B cell (primary cell): ENCODE results near the gene ACIN1. TPM values are rescaled to one million over a fixed set of nuclear protein-coding genes. Genes with fewer than 3 reads are reported as not detected.

Source experiments
- ATAC-seq: fragments of 200-7000 bp; cut with Tn5 transposase; one replicate; pipeline ENCODE4 v1.10.0; 2021; ENCODE audit warnings: low read depth, mild to moderate bottlenecking, moderate number of reproducible peaks, moderate library complexity
- CTCF ChIA-PET: fragments of 350-600 bp; sonication (Branson Sonifier 250); formaldehyde crosslinking; loops from one replicate; lab custom pipeline; 2021; ENCODE audit warnings: antibody characterized with exemption, inconsistent platforms; lab: Charles Lee
- POLR2A ChIA-PET: fragments of 350-600 bp; sonication (Branson Sonifier 250); formaldehyde crosslinking; loops from one replicate; lab custom pipeline; 2021; ENCODE audit warnings: antibody characterized with exemption; lab: Charles Lee
- DNase-seq: peaks from one replicate; pipeline ENCODE4 v3.0.0; 2013
- H2AFZ ChIP-seq: 2 replicates; pipeline ENCODE4 v1.6.1; 2012; ENCODE audit warnings: mild to moderate bottlenecking, low read depth, low read length; ENCODE audit not compliant: insufficient read depth, poor library complexity, severe bottlenecking
- H3K27ac ChIP-seq, 2 donors: 1 replicate in 1 of 2; 2 replicates in 1 of 2; pipeline ENCODE4 v1.5.1; 2012 to 2013; ENCODE audit warnings: low read length in 2 of 2, mild to moderate bottlenecking in 2 of 2, moderate library complexity in 1 of 2
- H3K27me3 ChIP-seq, 4 experiments: fragments of 200-600 bp in 1 of 4; sonication (generic) in 1 of 4; replicated peaks in 1 of 4; 1 replicate in 2 of 4; 2 replicates in 2 of 4; pipeline versions ENCODE4 v1.6.1 to v1.7.0; 2013 to 2016; ENCODE audit warnings: low read length in 3 of 4, mild to moderate bottlenecking in 2 of 4, mixed read lengths in 1 of 4, moderate library complexity in 1 of 4; ENCODE audit not compliant: insufficient read depth in 4 of 4, control insufficient read depth in 3 of 4; ENCODE audit errors: control extremely low read depth in 1 of 4
- H3K36me3 ChIP-seq, 2 experiments: replicated peaks in 1 of 2; 1 replicate in 1 of 2; 2 replicates in 1 of 2; pipeline versions ENCODE4 v1.6.1 to v1.7.1; 2013; ENCODE audit warnings: low read length in 1 of 2; ENCODE audit not compliant: insufficient read depth in 2 of 2, control insufficient read depth in 1 of 2; ENCODE audit errors: control extremely low read depth in 1 of 2, extremely low read depth in 1 of 2
- H3K4me1 ChIP-seq, 2 donors: fragments of 200-600 bp in 1 of 2; sonication (generic) in 1 of 2; 1 replicate in 1 of 2; 2 replicates in 1 of 2; pipeline versions ENCODE4 v1.5.1 to v1.6.1; 2013 to 2017; ENCODE audit warnings: low read length in 2 of 2; ENCODE audit not compliant: control insufficient read depth in 2 of 2, insufficient read depth in 2 of 2
- H3K4me2 ChIP-seq: replicated peaks from 2 replicates; pipeline ENCODE3; 2012; ENCODE audit warnings: mild to moderate bottlenecking, low read depth, low read length; ENCODE audit not compliant: poor library complexity, severe bottlenecking
- H3K4me3 ChIP-seq, 5 experiments: fragments of 200-600 bp in 1 of 5; sonication (generic) in 1 of 5; 1 replicate in 3 of 5; 2 replicates in 2 of 5; pipeline versions ENCODE4 v1.5.1 to v1.7.0; 2011 to 2016; ENCODE audit warnings: low read length in 4 of 5, mild to moderate bottlenecking in 4 of 5, low read depth in 2 of 5, control low read depth in 1 of 5, moderate library complexity in 1 of 5; ENCODE audit not compliant: insufficient read depth in 1 of 5; ENCODE audit errors: control extremely low read depth in 1 of 5, extremely low read depth in 1 of 5
- H3K79me2 ChIP-seq: fragments of 200-600 bp; sonication (generic); one replicate; pipeline ENCODE4 v1.6.0; 2016; ENCODE audit warnings: low read length; ENCODE audit not compliant: control insufficient read depth, insufficient read depth
- H3K9ac ChIP-seq: fragments of 200-600 bp; sonication (generic); 2 replicates; pipeline ENCODE4 v1.6.1; 2017; ENCODE audit warnings: mild to moderate bottlenecking, low read length, moderate library complexity
- H3K9me3 ChIP-seq, 3 donors: one replicate each; pipeline versions ENCODE4 v1.6.1 to v1.7.1; 2013; ENCODE audit warnings: low read length in 2 of 3; ENCODE audit not compliant: control insufficient read depth in 2 of 3, insufficient read depth in 1 of 3; ENCODE audit errors: control extremely low read depth in 1 of 3
- H4K20me1 ChIP-seq: 2 replicates; pipeline ENCODE4 v1.6.0; 2012; ENCODE audit warnings: mild to moderate bottlenecking, low read length; ENCODE audit not compliant: insufficient read depth, control insufficient read depth, poor library complexity, severe bottlenecking
- H3K27ac Mint-ChIP-seq: one replicate; pipeline ENCODE4 v1.8.0; 2021; ENCODE audit warnings: mixed read lengths
- H3K27me3 Mint-ChIP-seq: one replicate; pipeline ENCODE4 v1.8.0; 2021; ENCODE audit warnings: mixed read lengths
- H3K4me1 Mint-ChIP-seq: one replicate; pipeline ENCODE4 v1.8.0; 2021; ENCODE audit warnings: mixed read lengths
- H3K4me3 Mint-ChIP-seq: one replicate; pipeline ENCODE4 v1.8.0; 2021; ENCODE audit warnings: mixed read lengths
- H3K9me3 Mint-ChIP-seq: one replicate; pipeline ENCODE4 v1.8.0; 2022; ENCODE audit warnings: mixed read lengths; ENCODE audit not compliant: insufficient read depth
- CTCF ChIP-seq: fragments of 200-600 bp; IDR thresholded peaks from one replicate; pipeline ENCODE4 v1.8.0; 2022; ENCODE audit warnings: antibody characterized with exemption, mild to moderate bottlenecking
- EZH2 ChIP-seq: IDR thresholded peaks from 2 replicates; pipeline ENCODE4 v1.6.1; 2012; ENCODE audit warnings: borderline replicate concordance, low read depth, mild to moderate bottlenecking, moderate library complexity, low read length; ENCODE audit not compliant: insufficient read depth, poor library complexity, severe bottlenecking
- WGBS: methylation state at CpG from one replicate; pipeline ENCODE4 v1.1.5; 2013; ENCODE audit warnings: missing lambda C conversion rate; ENCODE audit not compliant: insufficient coverage; 5-methylcytosine and 5-hydroxymethylcytosine counted together
- intact Hi-C: fragments of 100-400 bp; cut with micrococcal nuclease; formaldehyde crosslinking; loops from one replicate; pipeline ENCODE4 v1.10.0; 2022
- polyA plus RNA-seq: library from polyadenylated mRNA; depleted of rRNA; stranded (reverse); fragments of >200 nt; gene quantifications from 2 replicates; pipeline ENCODE4 v1.2.3, GENCODE V29; 2012
- total RNA-seq, 2 donors: library from RNA; stranded (reverse); fragments of 120-200 nt in 1 of 2; gene quantifications; 1 replicate in 1 of 2; 2 replicates in 1 of 2; pipeline versions ENCODE4 v1.2.3 to v1.2.4, GENCODE V29; 2013 to 2022

ACIN1 gene
- total and polyA plus RNA-seq, 2 donors (not counting 1 experiment from before 2014, with no cell fraction given): 178 to 359 TPM

DNA sequence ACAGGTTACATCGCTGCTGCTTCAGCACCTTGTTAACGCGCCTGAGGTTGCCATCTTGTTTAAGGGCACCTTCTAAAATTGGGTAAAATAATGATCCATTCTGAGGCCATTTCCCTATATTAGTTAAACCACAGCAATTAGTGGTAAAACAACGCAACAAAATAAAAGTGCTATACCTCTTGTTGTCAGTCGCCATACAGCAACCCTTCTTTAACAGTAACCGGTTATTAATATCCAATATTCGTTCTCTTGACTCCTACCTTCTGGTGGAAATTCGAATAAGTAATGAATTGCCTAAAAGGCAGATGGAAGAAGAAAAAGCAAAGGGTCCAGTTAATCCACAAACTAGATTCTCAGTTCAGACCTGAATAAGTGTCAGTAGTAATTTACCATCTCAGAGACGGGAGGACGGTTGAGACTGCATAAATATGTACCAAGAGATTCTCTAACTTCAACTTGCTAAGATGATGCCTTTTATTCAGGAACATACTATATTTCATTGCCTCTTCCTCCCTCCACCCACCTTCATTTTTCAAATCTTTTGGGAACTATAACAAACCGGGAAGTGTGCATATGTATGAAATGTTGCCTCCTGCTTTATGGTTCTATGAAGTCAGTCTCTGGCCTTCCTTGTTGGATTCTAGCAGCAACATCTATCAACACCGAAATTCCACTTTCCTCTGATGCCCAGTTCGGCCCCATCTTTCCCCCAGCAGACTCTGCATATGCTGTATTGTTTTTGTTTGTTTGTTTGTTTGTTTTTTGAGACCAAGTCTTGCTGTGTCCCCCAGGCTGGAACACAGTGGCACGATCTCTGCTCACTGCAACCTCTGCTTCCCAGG lies 59.4 kb downstream of the ACIN1 start:
- H3K9me3 Mint-ChIP-seq: no peaks in the 10 kb centered on the region

More for the DNA sequence above, 59.4 kb downstream of the ACIN1 start:
- H3K4me3 Mint-ChIP-seq: peak overlapping the region; percentile 86
- ChIA-PET CTCF (interaction anchor here (1.0 to 2.5 kb wide), 2 partner anchors 29 to 49 kb away, joined by 5 to 12 read pairs; no protein-coding TSS in a partner anchor), POLR2A (interaction anchor here (2.1 kb wide), 1 partner anchor 29 kb away, joined by 8 read pairs; no protein-coding TSS in a partner anchor)
- no peaks in the 10 kb centered on the region for H3K9me3 ChIP-seq
- DNase-seq: no peak
- peak overlapping the region; percentile 93 for H3K27ac Mint-ChIP-seq
- no peak for ATAC-seq
- H3K9ac ChIP-seq: peak overlapping the region; percentile 84
- H3K79me2 ChIP-seq: peaks cover 22% of the 10 kb centered on the region
- peaks cover 4 to 22% of the 10 kb centered on the region in 2 experiments for H3K36me3 ChIP-seq
- 0% methylated on average over 1 of the region's 14 CpGs for WGBS
- H4K20me1 ChIP-seq: no peaks in the 10 kb centered on the region
- peaks cover 28% of the 10 kb centered on the region for H3K4me1 Mint-ChIP-seq
- H3K27ac ChIP-seq: peak overlapping the region; percentile 81 to 93
- TF ChIP-seq CTCF (no peak), EZH2 (no peak)
- peak overlapping the region; percentile 78 for H3K4me2 ChIP-seq
- peaks cover 14 to 20% of the 10 kb centered on the region in 2 donors for H3K4me1 ChIP-seq
- intact Hi-C loops: loop anchor here (1.0 to 2.0 kb wide), 7 partner anchors 28 to 446 kb away; partner anchors contain the start of genes ACIN1, C14orf119, DAD1 and HAUS4
- no peaks in the 10 kb centered on the region for H3K27me3 ChIP-seq
- peak overlapping the region; percentile 62 to 100 (median 66) for H3K4me3 ChIP-seq
- H3K27me3 Mint-ChIP-seq: no peaks in the 10 kb centered on the region
- H2AFZ ChIP-seq: peak overlapping the region; percentile 89
